HUDEP-2 (cell line): ENCODE data around the gene CCL4.
"Not testable (repeated sequence)": the region's sequence is repeated elsewhere in the genome, so short reads cannot be mapped to it uniquely, and the experiment has no call there.

Experiments used
- DNase-seq, 76 experiments: peaks; one replicate each; lab custom pipeline; 2025; ENCODE audit not compliant: unreplicated experiment in 76 of 76; lab: John Stamatoyannopoulos, UW

CCL4 gene

DNA sequence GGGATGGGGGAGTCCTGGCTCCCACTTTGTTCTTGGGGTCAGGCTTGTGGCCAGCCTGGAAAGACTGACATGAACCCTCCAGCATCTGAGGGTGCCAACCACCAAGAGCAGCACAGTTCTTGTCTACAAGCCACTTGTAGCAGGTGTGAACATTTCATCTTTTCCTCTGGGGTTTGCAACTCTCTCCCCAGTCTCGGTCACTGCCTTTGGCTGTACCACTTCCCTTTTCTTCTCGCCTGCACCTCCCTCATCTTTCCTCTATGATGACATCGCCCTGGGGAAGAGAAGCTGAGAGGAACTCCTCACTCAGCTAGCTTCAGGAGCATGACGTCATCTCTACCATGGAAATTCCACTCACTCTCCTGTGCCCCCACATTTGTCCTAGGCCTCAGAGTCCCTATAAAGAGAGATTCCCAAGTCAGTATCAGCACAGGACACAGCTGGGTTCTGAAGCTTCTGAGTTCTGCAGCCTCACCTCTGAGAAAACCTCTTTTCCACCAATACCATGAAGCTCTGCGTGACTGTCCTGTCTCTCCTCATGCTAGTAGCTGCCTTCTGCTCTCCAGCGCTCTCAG lies at the start of gene CCL4:
Gene CCL4, plus strand, starts transcription at position 427 of the 575 bp plus-strand sequence. Its CDS starts 79 bp downstream, at position 506.
- DNase-seq = not testable (repeated sequence)

- no peak for DNase-seq
Observed at GRCh38 chr17:36055171-36055570, 48.5 kb upstream of the CCL4 start.

- no peak for DNase-seq
Observed at GRCh38 chr17:36055921-36056520, 47.6 kb upstream of the CCL4 start.

DNA sequence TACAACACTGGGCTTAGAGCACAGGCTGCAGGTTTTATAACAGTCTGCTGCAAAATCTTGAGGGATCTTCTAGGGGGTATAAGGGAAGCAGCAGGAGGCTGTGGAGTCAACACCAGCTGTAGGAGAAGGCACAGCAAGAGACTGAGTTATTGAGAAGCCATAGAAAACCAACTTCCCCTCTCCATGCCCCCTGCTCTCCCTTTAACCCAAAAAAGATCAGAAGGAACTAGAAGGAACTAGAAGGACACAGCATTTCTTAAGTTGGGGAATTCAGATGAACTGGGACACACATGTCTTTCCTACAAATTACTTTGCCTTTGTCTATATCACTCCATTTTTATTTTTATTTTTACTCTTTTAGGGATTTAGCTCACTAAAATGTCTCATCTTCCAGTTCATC lies 45.7 kb upstream of the CCL4 start:
- DNase-seq = no peak

- no peak for DNase-seq
Observed at GRCh38 chr17:36059406-36059805, 44.2 kb upstream of the CCL4 start.

DNA sequence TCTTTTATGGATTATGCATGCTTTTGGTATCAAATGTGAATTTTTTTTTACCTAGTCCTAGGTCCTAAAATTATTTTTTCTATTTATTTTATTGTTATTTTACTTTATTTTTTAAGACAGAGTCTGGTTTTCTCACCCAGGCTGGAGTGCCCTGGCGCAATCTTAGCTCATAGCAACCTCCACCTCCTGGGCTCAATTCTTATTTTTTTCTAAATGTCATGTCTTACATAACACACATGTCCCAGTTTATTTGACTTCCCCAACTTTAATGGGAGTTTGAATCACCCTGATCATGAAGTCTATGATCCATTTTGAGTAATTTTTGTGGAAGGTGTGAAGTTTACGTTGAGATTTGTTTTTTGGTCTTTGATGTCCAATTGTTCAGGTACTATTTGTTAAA lies 42.8 kb upstream of the CCL4 start:
- DNase-seq = no peak

DNA sequence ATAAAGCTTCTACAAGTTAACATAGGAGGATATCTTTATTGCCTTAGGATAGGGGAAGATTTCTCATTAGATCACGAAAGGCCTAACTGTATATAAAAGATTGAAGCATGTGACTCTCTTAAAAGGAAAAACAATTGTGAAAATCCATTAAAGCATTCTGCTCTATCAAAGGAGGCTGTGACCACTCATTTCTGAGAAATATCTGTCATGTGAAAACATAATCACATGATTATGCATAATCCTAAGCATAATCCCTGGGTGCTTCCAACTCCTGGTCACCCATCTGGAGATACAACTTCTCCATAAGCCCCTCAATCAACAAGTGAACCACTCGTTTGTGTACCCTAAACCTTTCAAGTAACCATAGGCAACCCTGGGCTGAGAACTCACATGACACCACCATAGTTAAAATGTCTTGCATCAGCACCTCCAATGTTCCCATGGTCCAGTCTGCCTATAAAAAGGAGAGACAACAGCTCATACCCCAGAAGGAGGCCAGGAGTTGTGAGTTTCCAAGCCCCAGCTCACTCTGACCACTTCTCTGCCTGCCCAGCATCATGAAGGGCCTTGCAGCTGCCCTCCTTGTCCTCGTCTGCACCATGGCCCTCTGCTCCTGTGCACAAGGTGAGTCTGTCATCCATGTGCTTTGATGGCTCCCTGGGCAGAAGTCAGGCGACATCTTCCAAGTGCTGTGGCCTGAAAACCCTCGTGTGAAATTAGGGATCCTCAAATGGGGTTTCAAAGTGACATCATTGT lies 39.7 kb upstream of the CCL4 start, which contains the start of gene CCL18:
Gene CCL18, plus strand, starts transcription at position 487 of the 756 bp plus-strand sequence. Its CDS starts 71 bp downstream, at position 558.
- DNase-seq = no peak

GRCh38 chr17:36066365-36066985 lies 37.2 kb upstream of the CCL4 start:
- DNase-seq = no peak

GRCh38 chr17:36068524-36068923 lies 35.1 kb upstream of the CCL4 start:
- DNase-seq = no peak

- no peak for DNase-seq
Observed at GRCh38 chr17:36069136-36069535, 34.5 kb upstream of the CCL4 start.

DNA sequence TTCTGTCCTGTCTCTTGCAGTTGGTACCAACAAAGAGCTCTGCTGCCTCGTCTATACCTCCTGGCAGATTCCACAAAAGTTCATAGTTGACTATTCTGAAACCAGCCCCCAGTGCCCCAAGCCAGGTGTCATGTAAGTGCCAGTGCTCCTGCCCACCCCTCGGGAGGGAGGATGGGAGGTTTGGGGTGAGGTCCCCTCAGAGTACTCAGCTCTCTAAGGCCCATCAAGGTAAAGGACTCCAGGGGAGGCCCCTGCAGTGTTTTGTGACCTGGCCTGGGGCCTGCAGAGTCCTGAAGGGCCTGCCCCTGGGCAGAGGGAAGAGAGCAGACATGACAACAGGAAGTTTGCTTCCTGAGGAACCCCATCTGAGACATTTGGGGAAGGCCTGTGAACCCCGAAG lies 33.2 kb upstream of the CCL4 start:
- DNase-seq = no peak

- no peak for DNase-seq
Observed at GRCh38 chr17:36071751-36072150, 31.9 kb upstream of the CCL4 start.

- peak in 50 of 76 experiments; percentile 5 to 76 (median 28) for DNase-seq
Observed at GRCh38 chr17:36072431-36073121, 31.1 kb upstream of the CCL4 start.

- DNase-seq = no peak
Observed at GRCh38 chr17:36074365-36074764, 29.3 kb upstream of the CCL4 start.

DNA sequence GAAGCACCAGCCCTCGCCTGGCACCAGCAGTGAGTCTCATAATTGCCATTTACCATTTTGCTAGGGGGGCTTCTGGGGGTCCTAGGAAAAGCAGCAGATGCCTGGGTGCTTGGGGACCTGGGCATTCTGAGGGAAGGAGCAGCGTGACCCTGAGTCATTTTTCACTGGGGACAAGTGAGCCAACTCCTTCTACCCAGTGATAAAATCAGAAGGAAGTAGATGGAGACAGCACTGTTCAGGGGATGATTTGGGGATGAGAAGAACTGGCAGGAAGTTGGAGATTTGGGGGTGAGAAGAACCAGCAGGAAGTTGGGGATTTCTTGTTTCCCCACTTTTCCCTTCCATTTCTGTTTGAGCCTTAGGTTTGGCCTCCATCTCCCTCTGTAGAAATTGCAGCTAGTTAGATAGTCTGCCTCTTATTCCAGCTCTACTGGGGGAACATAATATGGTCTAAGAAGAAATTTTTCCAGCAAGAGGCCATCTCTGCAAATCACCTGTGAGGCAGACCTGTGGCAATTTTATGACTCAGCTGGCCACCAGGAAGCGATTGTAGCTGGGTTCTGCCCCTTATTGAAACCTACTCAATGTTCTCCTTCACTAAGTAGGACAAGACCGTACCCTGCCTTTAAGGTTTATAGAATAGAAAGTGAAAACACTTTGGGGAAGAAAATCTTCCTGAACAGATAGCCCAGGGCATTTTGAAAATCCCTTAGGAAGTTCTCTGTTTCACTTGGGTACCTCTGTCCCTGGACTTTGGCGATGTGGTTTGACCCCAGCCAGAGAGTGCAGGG lies 21.8 kb upstream of the CCL4 start:
- DNase-seq = not testable (repeated sequence)

DNA sequence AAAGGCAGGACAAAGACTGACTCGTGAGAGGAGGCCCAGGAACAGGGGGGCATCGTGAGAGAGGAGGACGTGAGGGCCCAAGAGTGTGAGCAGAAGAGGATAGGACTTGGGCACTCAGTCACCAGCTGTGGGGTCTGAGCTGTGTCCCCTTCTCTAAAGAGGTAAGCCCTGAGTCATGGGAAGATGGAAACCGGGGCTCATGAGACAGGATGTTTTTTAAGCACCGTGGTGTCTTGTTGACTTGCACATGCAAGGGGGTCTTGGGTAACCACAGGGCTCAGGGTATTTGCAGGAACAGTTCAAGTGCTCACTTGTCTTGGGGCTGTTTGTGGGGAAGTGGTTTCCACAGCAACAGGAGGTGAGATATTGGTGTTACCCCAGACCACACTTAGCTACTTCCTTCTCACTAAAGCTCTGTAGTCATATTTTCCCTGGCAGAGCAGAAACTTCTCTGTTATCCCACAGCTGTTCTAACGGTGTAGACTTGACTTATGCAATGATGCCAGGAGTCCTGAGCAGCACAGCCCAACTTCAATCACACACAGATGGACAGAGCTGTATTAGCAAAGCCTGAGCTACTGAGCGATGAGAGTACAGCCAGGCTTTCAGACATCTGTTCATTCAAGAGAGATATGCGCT lies 21.0 kb upstream of the CCL4 start:
- not testable (repeated sequence) for DNase-seq

GRCh38 chr17:36083691-36084090 lies 19.9 kb upstream of the CCL4 start:
- DNase-seq = not testable (repeated sequence)

- no peak for DNase-seq
Observed at GRCh38 chr17:36085765-36086164, 17.9 kb upstream of the CCL4 start.

DNA sequence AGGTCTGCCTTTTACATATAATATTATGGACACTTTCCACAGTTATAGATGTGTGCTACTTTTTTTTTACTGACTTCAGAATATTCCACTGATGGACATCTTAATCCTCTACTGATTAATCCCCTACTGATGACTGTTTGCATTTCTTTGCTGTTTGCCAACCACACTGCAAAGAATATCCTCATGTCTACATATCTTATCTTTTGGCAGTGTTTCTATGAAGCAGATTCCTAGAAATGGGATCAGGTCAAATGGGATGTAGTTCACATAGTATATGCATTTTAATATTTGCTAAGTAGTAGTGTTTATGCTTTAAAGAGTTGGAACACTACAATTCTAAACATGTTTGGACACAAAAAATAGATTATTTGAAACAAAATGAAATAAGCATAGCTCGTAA lies 16.8 kb upstream of the CCL4 start:
- DNase-seq = no peak

- not testable (repeated sequence) for DNase-seq
Observed at GRCh38 chr17:36087471-36087870, 16.2 kb upstream of the CCL4 start.
